Progenitor cell of endocrine pancreas (in vitro differentiated cells): ENCODE results near the gene ASIC4. TPM values are rescaled to one million over a fixed set of nuclear protein-coding genes. Genes with fewer than 3 reads are reported as not detected.

Experiments
- DNase-seq: peaks from one replicate; pipeline ENCODE4 v3.0.0; 2021; ENCODE audit warnings: low spot score; ENCODE audit not compliant: unreplicated experiment
- H3K27ac Mint-ChIP-seq: 2 replicates; pipeline ENCODE4 v1.8.0; 2021; ENCODE audit warnings: mild to moderate bottlenecking, moderate library complexity, mixed read lengths
- H3K27me3 Mint-ChIP-seq: 2 replicates; pipeline ENCODE4 v1.8.0; 2021; ENCODE audit warnings: mixed read lengths
- H3K36me3 Mint-ChIP-seq: 2 replicates; pipeline ENCODE4 v1.8.0; 2022; ENCODE audit warnings: mixed read lengths; ENCODE audit not compliant: insufficient read depth
- H3K4me1 Mint-ChIP-seq: 2 replicates; pipeline ENCODE4 v1.8.0; 2021; ENCODE audit warnings: low read depth, mixed read lengths
- H3K4me3 Mint-ChIP-seq: 2 replicates; pipeline ENCODE4 v1.8.0; 2021; ENCODE audit warnings: low read depth, mild to moderate bottlenecking, moderate library complexity, mixed read lengths
- H3K9me3 Mint-ChIP-seq: 2 replicates; pipeline ENCODE4 v1.8.0; 2021; ENCODE audit warnings: low read depth, mixed read lengths
- CTCF ChIP-seq: fragments of 200-600 bp; sonication (generic); IDR thresholded peaks from one replicate; pipeline ENCODE4 v1.5.0; 2021; ENCODE audit warnings: antibody characterized with exemption, mild to moderate bottlenecking; ENCODE audit not compliant: unreplicated experiment
- total RNA-seq: library from RNA; stranded (reverse); gene quantifications from 2 replicates; pipeline ENCODE4 v1.2.1, GENCODE V29; 2021

ASIC4 gene
- total RNA-seq, 1 donor from 2014 or later = 5.1 TPM

GRCh38 chr2:219522111-219523030 is 8.1 kb downstream of the ASIC4 start:
- H3K27ac Mint-ChIP-seq = peak overlapping the region; percentile 8
- H3K4me1 Mint-ChIP-seq = peaks cover 53% of the 10 kb centered on the region
- H3K36me3 Mint-ChIP-seq = no peaks in the 10 kb centered on the region
- no peak for TF ChIP-seq CTCF
- no peaks in the 10 kb centered on the region for H3K9me3 Mint-ChIP-seq
- no peak for DNase-seq
- H3K27me3 Mint-ChIP-seq = peaks cover 59% of the 10 kb centered on the region
- no peak overlapping the region for H3K4me3 Mint-ChIP-seq

GRCh38 chr2:219523031-219523671 is 8.9 kb downstream of the ASIC4 start:
- TF ChIP-seq CTCF = peak; percentile 11
- Mint-ChIP-seq H3K27me3 (peaks cover 58% of the 10 kb centered on the region), H3K27ac (no peak overlapping the region), H3K9me3 (no peaks in the 10 kb centered on the region), H3K4me3 (no peak overlapping the region), H3K36me3 (no peaks in the 10 kb centered on the region), H3K4me1 (peaks cover 45% of the 10 kb centered on the region)
- DNase-seq = no peak

GRCh38 chr2:219524817-219525216 is 10.5 kb downstream of the ASIC4 start:
- TF ChIP-seq CTCF = no peak
- peaks cover 64% of the 10 kb centered on the region for H3K27me3 Mint-ChIP-seq
- H3K27ac Mint-ChIP-seq = no peak overlapping the region
- H3K36me3 Mint-ChIP-seq = no peaks in the 10 kb centered on the region
- H3K9me3 Mint-ChIP-seq = no peaks in the 10 kb centered on the region
- no peak overlapping the region for H3K4me3 Mint-ChIP-seq
- peaks cover 40% of the 10 kb centered on the region for H3K4me1 Mint-ChIP-seq
- DNase-seq = no peak

- Mint-ChIP-seq H3K4me3 (peak overlapping the region; percentile 16), H3K27ac (no peak overlapping the region), H3K9me3 (no peaks in the 10 kb centered on the region), H3K4me1 (peaks cover 34% of the 10 kb centered on the region), H3K27me3 (peaks cover 69% of the 10 kb centered on the region), H3K36me3 (no peaks in the 10 kb centered on the region)
- no peak for TF ChIP-seq CTCF
- no peak for DNase-seq
Observed at GRCh38 chr2:219525533-219526232, 11.4 kb downstream of the ASIC4 start.
